HepG2 (cell line): ENCODE results near the gene PMM2. TPM values are rescaled to one million over a fixed set of nuclear protein-coding genes. Genes with fewer than 3 reads are reported as not detected.

ENCODE experiments used
- ADNP ChIP-seq: sonication (generic); formaldehyde crosslinking; IDR thresholded peaks from 2 replicates; pipeline ENCODE4 v1.4.0; 2020; ENCODE audit warnings: missing genetic modification reagents
- CREBL2 ChIP-seq: sonication (generic); formaldehyde crosslinking; IDR thresholded peaks from 2 replicates; pipeline ENCODE4 v1.8.1; 2023; ENCODE audit warnings: missing genetic modification reagents, mild to moderate bottlenecking, borderline replicate concordance
- ELF3 ChIP-seq: IDR thresholded peaks from 2 replicates; pipeline ENCODE4 v1.6.1; 2016; ENCODE audit warnings: missing genetic modification reagents, missing compliant biosample characterization
- EP300 ChIP-seq, 3 experiments: sonication (generic) in 1 of 3; formaldehyde crosslinking in 1 of 3; IDR thresholded peaks; 2 replicates each; pipeline versions ENCODE4 v1.5.1 to v1.6.1; 2011 to 2020; ENCODE audit warnings: low read depth in 2 of 3, low read length in 2 of 3, borderline replicate concordance in 1 of 3, improper control_type of control experiment in 1 of 3, mild to moderate bottlenecking in 1 of 3, missing genetic modification reagents in 1 of 3, moderate library complexity in 1 of 3
- HOXA9 ChIP-seq: sonication (generic); formaldehyde crosslinking; IDR thresholded peaks from 2 replicates; pipeline ENCODE4 v1.8.1; 2022; ENCODE audit warnings: missing genetic modification reagents, mild to moderate bottlenecking, moderate library complexity, borderline replicate concordance
- MAFG ChIP-seq: sonication (generic); formaldehyde crosslinking; IDR thresholded peaks from 2 replicates; pipeline ENCODE4 v1.5.1; 2020; ENCODE audit warnings: mild to moderate bottlenecking, missing genetic modification reagents
- MEF2D ChIP-seq: sonication (generic); formaldehyde crosslinking; IDR thresholded peaks from 2 replicates; pipeline ENCODE4 v1.5.1; 2020; ENCODE audit warnings: mild to moderate bottlenecking, missing genetic modification reagents
- MTF1 ChIP-seq: sonication (generic); formaldehyde crosslinking; IDR thresholded peaks from 2 replicates; pipeline ENCODE4 v1.5.0; 2020; ENCODE audit warnings: missing genetic modification reagents
- NFE2 ChIP-seq: sonication (generic); formaldehyde crosslinking; IDR thresholded peaks from 2 replicates; pipeline ENCODE4 v1.4.0; 2020; ENCODE audit warnings: missing genetic modification reagents
- NFIC ChIP-seq: IDR thresholded peaks from 2 replicates; pipeline ENCODE4 v1.6.1; 2012; ENCODE audit warnings: mild to moderate bottlenecking, low read length, inconsistent platforms
- SALL2 ChIP-seq: sonication (generic); formaldehyde crosslinking; IDR thresholded peaks from 2 replicates; pipeline ENCODE4 v1.8.1; 2023; ENCODE audit warnings: mild to moderate bottlenecking, missing genetic modification reagents, inconsistent platforms
- SMAD3 ChIP-seq: sonication (generic); formaldehyde crosslinking; IDR thresholded peaks from 2 replicates; pipeline ENCODE4 v1.4.0; 2020; ENCODE audit warnings: missing genetic modification reagents
- SP4 ChIP-seq: sonication (generic); formaldehyde crosslinking; IDR thresholded peaks from 2 replicates; pipeline ENCODE4 v1.8.1; 2023; ENCODE audit warnings: mild to moderate bottlenecking, missing genetic modification reagents
- ZBTB1 ChIP-seq: sonication (generic); formaldehyde crosslinking; IDR thresholded peaks from 2 replicates; pipeline ENCODE4 v1.4.0; 2020; ENCODE audit warnings: missing genetic modification reagents, borderline replicate concordance
- ZBTB43 ChIP-seq: sonication (generic); formaldehyde crosslinking; conservative IDR thresholded peaks from 2 replicates; pipeline ENCODE4 v1.4.0; 2020; ENCODE audit warnings: missing genetic modification reagents
- ZNF138 ChIP-seq: sonication (generic); formaldehyde crosslinking; IDR thresholded peaks from 2 replicates; pipeline ENCODE4 v1.5.0; 2020; ENCODE audit warnings: mild to moderate bottlenecking, low read depth, missing genetic modification reagents
- ZNF430 ChIP-seq: sonication (generic); formaldehyde crosslinking; IDR thresholded peaks from 2 replicates; pipeline ENCODE4 v1.9.0; 2021; ENCODE audit warnings: mild to moderate bottlenecking, missing genetic modification reagents
- ZNF672 ChIP-seq: sonication (generic); formaldehyde crosslinking; IDR thresholded peaks from 2 replicates; pipeline ENCODE4 v1.8.1; 2022; ENCODE audit warnings: missing genetic modification reagents
- ZNF883 ChIP-seq: sonication (generic); formaldehyde crosslinking; IDR thresholded peaks from 2 replicates; pipeline ENCODE4 v1.5.1; 2020; ENCODE audit warnings: mild to moderate bottlenecking, missing genetic modification reagents; ENCODE audit errors: not compliant biosample characterization
- polyA plus RNA-seq, 8 experiments: library from polyadenylated mRNA; depleted of rRNA in 3 of 8; stranded (reverse) in 7 of 8; unstranded in 1 of 8; fragments of >200 nt; fragmentation: Illumina TruSeq in 4 of 8; extraction: Trizol in 4 of 8; gene quantifications; 2 replicates each; pipeline versions ENCODE4 v1.2.1 to v1.2.3, GENCODE V29; 2011 to 2016; ENCODE audit warnings: low read depth in 4 of 8, missing spikeins in 1 of 8, mixed read lengths in 1 of 8; ENCODE audit not compliant: insufficient read depth in 1 of 8
- total RNA-seq, 5 experiments: library from RNA; depleted of rRNA; stranded (reverse); fragments of >200 nt; fragmentation: Illumina TruSeq; extraction: Trizol; gene quantifications; 2 replicates each; pipeline ENCODE4 v1.2.3, GENCODE V29; 2016; ENCODE audit warnings: low read depth in 1 of 5
- TF ChIP-seq, protein P1 (sequence below): IDR thresholded peaks from 2 replicates; pipeline ENCODE4 v1.6.1; 2016; ENCODE audit warnings: mild to moderate bottlenecking, missing biosample characterization, missing genetic modification reagents
- TF ChIP-seq, protein P2 (sequence below): sonication (generic); formaldehyde crosslinking; IDR thresholded peaks from 2 replicates; pipeline ENCODE4 v1.9.0; 2021; ENCODE audit warnings: missing genetic modification reagents, borderline replicate concordance
- TF ChIP-seq, protein P3 (sequence below), 2 experiments: sonication (generic) in 1 of 2; formaldehyde crosslinking in 1 of 2; IDR thresholded peaks; 2 replicates each; pipeline versions ENCODE4 v1.4.0 to v1.6.1; 2018 to 2020; ENCODE audit warnings: missing genetic modification reagents in 2 of 2, borderline replicate concordance in 1 of 2, low read depth in 1 of 2, mild to moderate bottlenecking in 1 of 2, missing biosample characterization in 1 of 2

Gene PMM2
- total and polyA plus RNA-seq, 2 of the 13 experiments (the other 11 are each of a cell fraction or from before 2014, with no cell fraction given): 52.2 to 93.7 TPM

DNA sequence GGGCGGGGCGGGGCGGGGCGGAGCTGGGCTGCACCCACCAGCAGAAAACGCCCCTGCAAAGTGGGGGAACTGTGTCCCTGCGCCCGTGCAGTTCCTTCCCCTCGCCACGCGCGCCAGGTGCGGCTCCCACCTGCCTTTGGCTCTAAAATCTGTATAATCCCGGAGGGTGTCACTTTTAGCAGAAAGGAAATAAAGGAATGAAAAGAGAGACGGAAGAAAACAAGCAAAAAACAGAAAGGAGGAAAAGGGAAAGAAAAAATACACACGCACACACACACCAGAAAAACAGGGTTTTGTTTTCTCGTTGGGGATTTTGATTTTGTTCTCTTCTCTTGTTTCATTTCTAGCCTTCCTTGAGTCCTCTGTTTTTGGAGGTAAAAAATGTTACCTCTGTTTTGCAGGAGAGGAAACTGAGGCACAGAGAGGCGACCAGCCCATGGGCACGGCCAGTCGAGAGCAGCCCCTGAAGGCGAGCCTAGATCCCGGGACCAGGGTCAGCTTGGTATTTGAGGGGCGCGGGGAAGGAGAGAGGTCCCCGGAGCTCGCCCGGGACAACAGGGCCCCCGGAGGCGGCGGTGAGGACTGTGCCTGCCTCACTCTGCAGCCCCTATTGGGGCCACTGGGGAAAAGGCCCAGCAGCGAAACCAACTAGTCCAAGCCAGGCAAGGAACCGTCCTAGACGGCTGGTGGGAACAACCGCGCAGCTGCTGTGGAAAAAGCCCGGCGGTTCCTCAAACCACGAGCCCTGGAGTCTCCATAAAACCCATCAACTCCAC, 71.8 kb downstream of the PMM2 start (continued):
- TF ChIP-seq NFE2 (CRISPR knock-in tag) (no peak), ZNF430 (CRISPR knock-in tag) (no peak), MTF1 (CRISPR knock-in tag) (peak; percentile 67), EP300 (IDR thresholded peaks at IDR 0.05; ENCODE audit: low read depth in 2 of 2, low read length in 2 of 2) (no peak), EP300 (CRISPR knock-in tag; IDR thresholded peaks at IDR 0.05; ENCODE audit: borderline replicate concordance) (no peak), ZBTB43 (CRISPR knock-in tag) (peak; percentile 58; the same call in 1 of the 2 replicates), ZNF672 (CRISPR knock-in tag) (no peak), MAFG (CRISPR knock-in tag) (no peak), MEF2D (CRISPR knock-in tag) (no peak), ELF3 (CRISPR knock-in tag) (peak; percentile 69), ZNF138 (CRISPR knock-in tag) (peak; percentile 14; the same call in 1 of the 2 replicates), SMAD3 (CRISPR knock-in tag) (no peak; the same call in 1 of the 2 replicates), ADNP (no peak), SP4 (CRISPR knock-in tag) (0 out of 2 replicates have a peak, but pooled peaks have one; percentile 48), CREBL2 (CRISPR knock-in tag) (no peak), SALL2 (CRISPR knock-in tag) (no peak; the same call in 1 of the 2 replicates), ZBTB1 (CRISPR knock-in tag) (no peak), ZNF883 (CRISPR knock-in tag) (no peak), NFIC (no peak), HOXA9 (no peak; the same call in 1 of the 2 replicates)
- TF ChIP-seq, protein P1, sequence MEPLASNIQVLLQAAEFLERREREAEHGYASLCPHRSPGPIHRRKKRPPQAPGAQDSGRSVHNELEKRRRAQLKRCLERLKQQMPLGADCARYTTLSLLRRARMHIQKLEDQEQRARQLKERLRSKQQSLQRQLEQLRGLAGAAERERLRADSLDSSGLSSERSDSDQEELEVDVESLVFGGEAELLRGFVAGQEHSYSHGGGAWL (CRISPR knock-in tag): peak; percentile 3; the same call in 1 of the 2 replicates
- TF ChIP-seq, protein P2, sequence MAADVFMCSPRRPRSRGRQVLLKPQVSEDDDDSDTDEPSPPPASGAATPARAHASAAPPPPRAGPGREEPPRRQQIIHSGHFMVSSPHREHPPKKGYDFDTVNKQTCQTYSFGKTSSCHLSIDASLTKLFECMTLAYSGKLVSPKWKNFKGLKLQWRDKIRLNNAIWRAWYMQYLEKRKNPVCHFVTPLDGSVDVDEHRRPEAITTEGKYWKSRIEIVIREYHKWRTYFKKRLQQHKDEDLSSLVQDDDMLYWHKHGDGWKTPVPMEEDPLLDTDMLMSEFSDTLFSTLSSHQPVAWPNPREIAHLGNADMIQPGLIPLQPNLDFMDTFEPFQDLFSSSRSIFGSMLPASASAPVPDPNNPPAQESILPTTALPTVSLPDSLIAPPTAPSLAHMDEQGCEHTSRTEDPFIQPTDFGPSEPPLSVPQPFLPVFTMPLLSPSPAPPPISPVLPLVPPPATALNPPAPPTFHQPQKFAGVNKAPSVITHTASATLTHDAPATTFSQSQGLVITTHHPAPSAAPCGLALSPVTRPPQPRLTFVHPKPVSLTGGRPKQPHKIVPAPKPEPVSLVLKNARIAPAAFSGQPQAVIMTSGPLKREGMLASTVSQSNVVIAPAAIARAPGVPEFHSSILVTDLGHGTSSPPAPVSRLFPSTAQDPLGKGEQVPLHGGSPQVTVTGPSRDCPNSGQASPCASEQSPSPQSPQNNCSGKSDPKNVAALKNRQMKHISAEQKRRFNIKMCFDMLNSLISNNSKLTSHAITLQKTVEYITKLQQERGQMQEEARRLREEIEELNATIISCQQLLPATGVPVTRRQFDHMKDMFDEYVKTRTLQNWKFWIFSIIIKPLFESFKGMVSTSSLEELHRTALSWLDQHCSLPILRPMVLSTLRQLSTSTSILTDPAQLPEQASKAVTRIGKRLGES: no peak
- TF ChIP-seq, protein P3, sequence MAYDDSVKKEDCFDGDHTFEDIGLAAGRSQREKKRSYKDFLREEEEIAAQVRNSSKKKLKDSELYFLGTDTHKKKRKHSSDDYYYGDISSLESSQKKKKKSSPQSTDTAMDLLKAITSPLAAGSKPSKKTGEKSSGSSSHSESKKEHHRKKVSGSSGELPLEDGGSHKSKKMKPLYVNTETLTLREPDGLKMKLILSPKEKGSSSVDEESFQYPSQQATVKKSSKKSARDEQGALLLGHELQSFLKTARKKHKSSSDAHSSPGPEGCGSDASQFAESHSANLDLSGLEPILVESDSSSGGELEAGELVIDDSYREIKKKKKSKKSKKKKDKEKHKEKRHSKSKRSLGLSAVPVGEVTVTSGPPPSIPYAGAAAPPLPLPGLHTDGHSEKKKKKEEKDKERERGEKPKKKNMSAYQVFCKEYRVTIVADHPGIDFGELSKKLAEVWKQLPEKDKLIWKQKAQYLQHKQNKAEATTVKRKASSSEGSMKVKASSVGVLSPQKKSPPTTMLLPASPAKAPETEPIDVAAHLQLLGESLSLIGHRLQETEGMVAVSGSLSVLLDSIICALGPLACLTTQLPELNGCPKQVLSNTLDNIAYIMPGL (CRISPR knock-in tag; IDR thresholded peaks at IDR 0.05; ENCODE audit: borderline replicate concordance in 1 of 2, low read depth in 1 of 2): 0 out of 4 replicates have a peak, but pooled peaks of 1 of the 2 experiments have one; percentile 10
